IMR-90 (cell line): ENCODE measurements around the gene UTF1. TPM values are rescaled to one million over a fixed set of nuclear protein-coding genes. Genes with fewer than 3 reads are reported as not detected.

ENCODE experiments used
- ATAC-seq: fragments of 200-7000 bp; cut with Tn5 transposase; 2 replicates; pipeline ENCODE4 v1.9.1; 2020; ENCODE audit warnings: low read depth, mild to moderate bottlenecking, moderate library complexity
- BruUV-seq: library from RNA; stranded (reverse); fragments of 400-500 nt; replicated peaks from 2 replicates; lab custom pipeline; 2021; lab: Mats Ljungman, UMichigan
- CTCF ChIA-PET: fragments of 300-600 bp; formaldehyde crosslinking; extraction: SDS; loops from one replicate; lab custom pipeline; 2021; ENCODE audit warnings: antibody characterized with exemption; lab: Yijun Ruan, JAX
- POLR2A ChIA-PET: fragments of 300-600 bp; sonication (Branson Sonifier 250); formaldehyde crosslinking; loops from one replicate; lab custom pipeline; 2022; ENCODE audit warnings: antibody characterized with exemption; ENCODE audit not compliant: unreplicated experiment; lab: Charles Lee
- DNase-seq: peaks from one replicate; pipeline ENCODE4 v3.0.0; 2013
- H2AFZ ChIP-seq: replicated peaks from 2 replicates; pipeline ENCODE3; 2013; ENCODE audit warnings: low read length, mild to moderate bottlenecking; ENCODE audit not compliant: poor library complexity
- H2AK5ac ChIP-seq: 2 replicates; pipeline ENCODE4 v1.6.1; 2013; ENCODE audit warnings: low read depth, low read length, inconsistent platforms
- H2AK9ac ChIP-seq: replicated peaks from 2 replicates; pipeline ENCODE3; 2013; ENCODE audit warnings: mild to moderate bottlenecking, low read depth, low read length, moderate library complexity; ENCODE audit not compliant: poor library complexity
- H2BK120ac ChIP-seq: 2 replicates; pipeline ENCODE4 v1.6.1; 2013; ENCODE audit warnings: low read depth, low read length, inconsistent platforms
- H2BK15ac ChIP-seq: 3 replicates; pipeline ENCODE4 v1.6.1; 2013; ENCODE audit warnings: low read depth, low read length, inconsistent platforms
- H2BK20ac ChIP-seq: 2 replicates; pipeline ENCODE4 v1.6.1; 2013; ENCODE audit warnings: low read depth, mild to moderate bottlenecking, inconsistent platforms, low read length, moderate library complexity
- H2BK5ac ChIP-seq: 2 replicates; pipeline ENCODE4 v1.6.1; 2013; ENCODE audit warnings: mild to moderate bottlenecking, low read depth, low read length, inconsistent platforms; ENCODE audit not compliant: poor library complexity, severe bottlenecking
- H3K14ac ChIP-seq: replicated peaks from 2 replicates; pipeline ENCODE4 v1.6.1; 2013; ENCODE audit warnings: low read depth, low read length, inconsistent platforms
- H3K18ac ChIP-seq: 2 replicates; pipeline ENCODE4 v1.6.1; 2013; ENCODE audit warnings: low read depth, low read length, control low read depth
- H3K23ac ChIP-seq: 2 replicates; pipeline ENCODE4 v1.6.1; 2013; ENCODE audit warnings: low read depth, low read length, inconsistent platforms
- H3K27ac ChIP-seq: 2 replicates; pipeline ENCODE4 v1.5.1; 2013; ENCODE audit warnings: mild to moderate bottlenecking, control low read depth, low read length; ENCODE audit not compliant: insufficient read depth
- H3K27me3 ChIP-seq: 2 replicates; pipeline ENCODE4 v1.6.1; 2013; ENCODE audit warnings: low read length; ENCODE audit not compliant: control insufficient read depth, insufficient read depth
- H3K36me3 ChIP-seq: 2 replicates; pipeline ENCODE4 v1.6.1; 2013; ENCODE audit warnings: low read length, mixed read lengths; ENCODE audit not compliant: control insufficient read depth, insufficient read depth
- H3K4ac ChIP-seq: 2 replicates; pipeline ENCODE4 v1.6.1; 2013; ENCODE audit warnings: low read depth, low read length, inconsistent platforms
- H3K4me1 ChIP-seq: 2 replicates; pipeline ENCODE4 v1.6.1; 2013; ENCODE audit warnings: low read length, mixed read lengths; ENCODE audit not compliant: control insufficient read depth, insufficient read depth
- H3K4me2 ChIP-seq: 2 replicates; pipeline ENCODE4 v1.6.1; 2013; ENCODE audit warnings: low read depth, mild to moderate bottlenecking, control low read depth, low read length, moderate library complexity
- H3K4me3 ChIP-seq: 2 replicates; pipeline ENCODE4 v1.5.1; 2013; ENCODE audit warnings: low read depth, mild to moderate bottlenecking, control low read depth, low read length, moderate library complexity; ENCODE audit not compliant: insufficient read depth
- H3K56ac ChIP-seq: 2 replicates; pipeline ENCODE4 v1.6.1; 2013; ENCODE audit warnings: low read length, inconsistent platforms; ENCODE audit not compliant: insufficient read depth; ENCODE audit errors: extremely low read depth
- H3K79me1 ChIP-seq, 2 experiments: 2 replicates each; pipeline ENCODE4 v1.6.1; 2013; ENCODE audit warnings: low read length in 2 of 2, inconsistent platforms in 1 of 2, low read depth in 1 of 2
- H3K9ac ChIP-seq: 2 replicates; pipeline ENCODE4 v1.6.1; 2013; ENCODE audit warnings: low read depth, low read length, control low read depth
- H3K9me1 ChIP-seq: 2 replicates; pipeline ENCODE4 v1.6.1; 2013; ENCODE audit warnings: low read length, inconsistent platforms; ENCODE audit not compliant: insufficient read depth
- H3K9me3 ChIP-seq: 2 replicates; pipeline ENCODE4 v1.6.1; 2013; ENCODE audit warnings: low read length; ENCODE audit not compliant: control insufficient read depth, insufficient read depth
- H4K20me1 ChIP-seq: 2 replicates; pipeline ENCODE4 v1.6.1; 2013; ENCODE audit warnings: low read length, inconsistent platforms; ENCODE audit not compliant: insufficient read depth
- H4K5ac ChIP-seq: 2 replicates; pipeline ENCODE4 v1.6.1; 2013; ENCODE audit warnings: mild to moderate bottlenecking, low read depth, low read length, control low read depth
- H4K8ac ChIP-seq, 2 experiments: 2 replicates each; pipeline ENCODE4 v1.6.1; 2013; ENCODE audit warnings: low read depth in 2 of 2, low read length in 2 of 2, control low read depth in 1 of 2, inconsistent platforms in 1 of 2
- H4K91ac ChIP-seq: 2 replicates; pipeline ENCODE4 v1.6.1; 2013; ENCODE audit warnings: low read depth, low read length, inconsistent platforms; ENCODE audit not compliant: insufficient read depth
- BHLHE40 ChIP-seq: fragments of 150-350 bp; IDR thresholded peaks from 2 replicates; pipeline ENCODE4 v1.6.1; 2016; ENCODE audit warnings: mild to moderate bottlenecking, low read depth, low read length
- CEBPB ChIP-seq: IDR thresholded peaks from 2 replicates; pipeline ENCODE4 v1.6.1; 2012; ENCODE audit warnings: low read depth, low read length, improper control_type of control experiment
- CHD1 ChIP-seq: IDR thresholded peaks from 2 replicates; pipeline ENCODE4 v1.6.1; 2012; ENCODE audit warnings: low read depth, low read length, improper control_type of control experiment
- CTCF ChIP-seq: conservative IDR thresholded peaks from 2 replicates; pipeline ENCODE4 v1.5.1; 2012; ENCODE audit warnings: mild to moderate bottlenecking, low read depth, low read length, improper control_type of control experiment
- ELK1 ChIP-seq: fragments of 150-350 bp; IDR thresholded peaks from 2 replicates; pipeline ENCODE4 v1.6.1; 2016; ENCODE audit warnings: low read depth, mild to moderate bottlenecking, low read length, moderate library complexity, borderline replicate concordance
- FOS ChIP-seq: fragments of 150-350 bp; IDR thresholded peaks from 2 replicates; pipeline ENCODE4 v1.6.1; 2016; ENCODE audit warnings: low read depth, low read length
- MAFK ChIP-seq: IDR thresholded peaks from 2 replicates; pipeline ENCODE4 v1.6.1; 2012; ENCODE audit warnings: low read depth, low read length, improper control_type of control experiment
- MAZ ChIP-seq: IDR thresholded peaks from 2 replicates; pipeline ENCODE4 v1.6.1; 2012; ENCODE audit warnings: low read depth, mild to moderate bottlenecking, low read length, improper control_type of control experiment, moderate library complexity, borderline replicate concordance
- MXI1 ChIP-seq: IDR thresholded peaks from 2 replicates; pipeline ENCODE4 v1.6.1; 2012; ENCODE audit warnings: low read depth, mild to moderate bottlenecking, low read length, moderate library complexity, borderline replicate concordance
- POLR2A ChIP-seq: IDR thresholded peaks from 2 replicates; pipeline ENCODE4 v1.6.1; 2012; ENCODE audit warnings: mild to moderate bottlenecking, low read depth, low read length
- RCOR1 ChIP-seq: IDR thresholded peaks from 2 replicates; pipeline ENCODE4 v1.6.1; 2012; ENCODE audit warnings: mild to moderate bottlenecking, low read length, improper control_type of control experiment; ENCODE audit not compliant: insufficient replicate concordance
- RFX5 ChIP-seq: IDR thresholded peaks from 2 replicates; pipeline ENCODE4 v1.8.0; 2012; ENCODE audit warnings: low read depth, mild to moderate bottlenecking, low read length, moderate library complexity
- USF2 ChIP-seq: fragments of 150-350 bp; IDR thresholded peaks from 2 replicates; pipeline ENCODE4 v1.6.1; 2017; ENCODE audit warnings: mild to moderate bottlenecking, antibody characterized with exemption, low read length, low read depth
- WGBS, 2 experiments: methylation state at CpG; one replicate each; pipeline versions ENCODE4 v1.1.5 to v1.1.7; 2013; ENCODE audit warnings: missing lambda C conversion rate in 2 of 2; ENCODE audit not compliant: insufficient read length in 1 of 2; ENCODE audit errors: extremely low coverage in 2 of 2; 5-methylcytosine and 5-hydroxymethylcytosine counted together
- dilution Hi-C: fragments of 300-500 bp; cut with HindIII; formaldehyde crosslinking; loops from one replicate; pipeline ENCODE4 v1.14.3; 2018; ENCODE audit warnings: low sequenced_read_pairs; ENCODE audit not compliant: unreplicated experiment
- in situ Hi-C: fragments of 300-500 bp; cut with MboI; formaldehyde crosslinking; loops from 3 replicates; pipeline ENCODE4 v1.14.3; 2019; ENCODE audit warnings: low sequenced_read_pairs, inconsistent platforms, mixed read lengths
- intact Hi-C: fragments of 100-400 bp; cut with micrococcal nuclease; formaldehyde crosslinking; loops from 2 replicates; pipeline ENCODE4 v1.10.0; 2022
- polyA plus RNA-seq, 3 experiments: library from polyadenylated mRNA; depleted of rRNA; stranded (reverse); fragments of >200 nt; gene quantifications; 2 replicates each; pipeline ENCODE4 v1.2.3, GENCODE V29; 2012; ENCODE audit warnings: low replicate concordance in 1 of 3
- total RNA-seq: library from RNA; depleted of rRNA; stranded (reverse); fragments of >200 nt; gene quantifications from 2 replicates; pipeline ENCODE4 v1.2.3, GENCODE V29; 2012

The UTF1 gene
- total and polyA plus RNA-seq, 2 of the 4 experiments (the other 2 are of a cell fraction) = not detected

- intact Hi-C loops = loop anchor here (5.0 kb wide), 1 partner anchor 112 kb away; no protein-coding TSS in a partner anchor
- DNase-seq = peak; percentile 100
- POLR2A ChIA-PET = interaction anchor here (0.6 kb wide), 2 partner anchors 20 to 129 kb away, joined by 3 to 4 read pairs; no protein-coding TSS in a partner anchor
- TF ChIP-seq CHD1 = no peak
- TF ChIP-seq MAZ = peak; percentile 52; the same call in 1 of the 2 replicates
- no peak for TF ChIP-seq RCOR1
- no peak for TF ChIP-seq ELK1
- no peak for TF ChIP-seq CTCF
- TF ChIP-seq POLR2A = no peak; the same call in 1 of the 2 replicates
- peak; percentile 96 for TF ChIP-seq FOS
- TF ChIP-seq MAFK = peak; percentile 1; the same call in 1 of the 2 replicates
- TF ChIP-seq MXI1 = peak; percentile 93
- TF ChIP-seq BHLHE40 = peak; percentile 90
- no peak for TF ChIP-seq RFX5
- peak; percentile 78 for TF ChIP-seq USF2
- peak; percentile 96 for TF ChIP-seq CEBPB
Observed at GRCh38 chr10:133258818-133259601, 29.0 kb downstream of the UTF1 start.

More at GRCh38 chr10:133258818-133259601, 29.0 kb downstream of the UTF1 start:
- no peak overlapping the region for H3K4me3 ChIP-seq
- H2BK120ac ChIP-seq = peak overlapping the region; percentile 91
- peaks cover 18% of the 10 kb centered on the region for H3K9me1 ChIP-seq
- peak overlapping the region; percentile 29; the same call in 1 of the 3 replicates for H2BK15ac ChIP-seq
- peak overlapping the region; percentile 93 for H2AK9ac ChIP-seq
- peak overlapping the region; percentile 56 to 86 for H4K8ac ChIP-seq
- H3K36me3 ChIP-seq = no peaks in the 10 kb centered on the region
- peak overlapping the region; percentile 96 for H2BK20ac ChIP-seq
- H3K9ac ChIP-seq = peak overlapping the region; percentile 29; the same call in 1 of the 2 replicates
- peaks cover 0 to 4% of the 10 kb centered on the region in 2 experiments; a peak in 1 of 4 replicates for H3K79me1 ChIP-seq
- ATAC-seq = peak; percentile 75
- no peaks in the 10 kb centered on the region for H4K20me1 ChIP-seq
- peak overlapping the region; percentile 96 for H3K4ac ChIP-seq
- H3K27ac ChIP-seq = peak overlapping the region; percentile 80
- in situ Hi-C loops (loop anchor here (25.0 kb wide), 1 partner anchor 597 kb away; no protein-coding TSS in a partner anchor), dilution Hi-C loops (no loop called here)
- H3K14ac ChIP-seq = peak overlapping the region; percentile 88
- peak overlapping the region; percentile 75 for H2AFZ ChIP-seq
- WGBS, 2 experiments = 19% methylated on average over 7 of the region's 24 CpGs; no CpG with 5 or more reads in 1 of the 2 experiments
- H3K9me3 ChIP-seq = no peaks in the 10 kb centered on the region
- peak overlapping the region; percentile 58 for H4K5ac ChIP-seq
- H4K91ac ChIP-seq = peak overlapping the region; percentile 94
- peak overlapping the region; percentile 69 for H3K18ac ChIP-seq
- CTCF ChIA-PET = interaction anchor here (0.6 kb wide), 1 partner anchor 113 kb away, joined by 4 read pairs; no protein-coding TSS in a partner anchor
- H3K4me2 ChIP-seq = peak overlapping the region; percentile 11; the same call in 1 of the 2 replicates
- no peaks in the 10 kb centered on the region for H3K27me3 ChIP-seq
- H2BK5ac ChIP-seq = peak overlapping the region; percentile 88
- BruUV-seq = no TSS peak
- H3K23ac ChIP-seq = peak overlapping the region; percentile 62; the same call in 1 of the 2 replicates
- no peak overlapping the region for H3K56ac ChIP-seq
- H3K4me1 ChIP-seq = peaks cover 21% of the 10 kb centered on the region
- peak overlapping the region; percentile 98 for H2AK5ac ChIP-seq
